GM12875 (cell line): ENCODE data around the gene MTERF4.
"Not testable (repeated sequence)": the region's sequence is repeated elsewhere in the genome, so short reads cannot be mapped to it uniquely, and the experiment has no call there.

ENCODE experiments used
- H3K4me3 ChIP-seq: one replicate; pipeline ENCODE4 v1.5.1; 2011; ENCODE audit warnings: low read depth, low read length, control low read depth
- TF ChIP-seq, protein P1 (sequence below): IDR thresholded peaks from 2 replicates; pipeline ENCODE4 v1.5.1; 2011; ENCODE audit warnings: low read depth, mild to moderate bottlenecking, control low read depth, inconsistent platforms, low read length, moderate library complexity, borderline replicate concordance; ENCODE audit not compliant: insufficient read depth

Gene MTERF4

DNA sequence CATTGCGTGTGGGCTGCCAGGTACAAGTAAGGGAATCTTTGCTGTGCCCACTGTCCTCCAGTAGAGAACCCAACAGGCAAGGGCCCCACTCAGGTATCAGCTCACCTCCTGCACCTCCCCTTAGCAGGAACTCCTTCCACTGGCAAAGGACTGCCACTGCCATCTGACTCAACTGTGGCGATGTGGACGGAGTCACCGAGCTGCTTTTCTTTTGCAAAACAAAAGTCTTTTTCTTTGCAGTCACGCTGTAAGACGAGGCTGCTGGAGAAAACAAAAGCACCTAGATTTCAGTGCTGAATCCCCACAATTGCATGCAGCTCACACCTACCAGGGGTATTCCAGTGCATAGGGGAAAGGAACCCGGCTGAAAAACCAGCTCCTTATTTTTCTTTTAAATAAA lies 7.9 kb downstream of the MTERF4 start:
- H3K4me3 ChIP-seq, result no peak overlapping the region
- TF ChIP-seq, protein P1, sequence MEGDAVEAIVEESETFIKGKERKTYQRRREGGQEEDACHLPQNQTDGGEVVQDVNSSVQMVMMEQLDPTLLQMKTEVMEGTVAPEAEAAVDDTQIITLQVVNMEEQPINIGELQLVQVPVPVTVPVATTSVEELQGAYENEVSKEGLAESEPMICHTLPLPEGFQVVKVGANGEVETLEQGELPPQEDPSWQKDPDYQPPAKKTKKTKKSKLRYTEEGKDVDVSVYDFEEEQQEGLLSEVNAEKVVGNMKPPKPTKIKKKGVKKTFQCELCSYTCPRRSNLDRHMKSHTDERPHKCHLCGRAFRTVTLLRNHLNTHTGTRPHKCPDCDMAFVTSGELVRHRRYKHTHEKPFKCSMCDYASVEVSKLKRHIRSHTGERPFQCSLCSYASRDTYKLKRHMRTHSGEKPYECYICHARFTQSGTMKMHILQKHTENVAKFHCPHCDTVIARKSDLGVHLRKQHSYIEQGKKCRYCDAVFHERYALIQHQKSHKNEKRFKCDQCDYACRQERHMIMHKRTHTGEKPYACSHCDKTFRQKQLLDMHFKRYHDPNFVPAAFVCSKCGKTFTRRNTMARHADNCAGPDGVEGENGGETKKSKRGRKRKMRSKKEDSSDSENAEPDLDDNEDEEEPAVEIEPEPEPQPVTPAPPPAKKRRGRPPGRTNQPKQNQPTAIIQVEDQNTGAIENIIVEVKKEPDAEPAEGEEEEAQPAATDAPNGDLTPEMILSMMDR, result no peak

DNA sequence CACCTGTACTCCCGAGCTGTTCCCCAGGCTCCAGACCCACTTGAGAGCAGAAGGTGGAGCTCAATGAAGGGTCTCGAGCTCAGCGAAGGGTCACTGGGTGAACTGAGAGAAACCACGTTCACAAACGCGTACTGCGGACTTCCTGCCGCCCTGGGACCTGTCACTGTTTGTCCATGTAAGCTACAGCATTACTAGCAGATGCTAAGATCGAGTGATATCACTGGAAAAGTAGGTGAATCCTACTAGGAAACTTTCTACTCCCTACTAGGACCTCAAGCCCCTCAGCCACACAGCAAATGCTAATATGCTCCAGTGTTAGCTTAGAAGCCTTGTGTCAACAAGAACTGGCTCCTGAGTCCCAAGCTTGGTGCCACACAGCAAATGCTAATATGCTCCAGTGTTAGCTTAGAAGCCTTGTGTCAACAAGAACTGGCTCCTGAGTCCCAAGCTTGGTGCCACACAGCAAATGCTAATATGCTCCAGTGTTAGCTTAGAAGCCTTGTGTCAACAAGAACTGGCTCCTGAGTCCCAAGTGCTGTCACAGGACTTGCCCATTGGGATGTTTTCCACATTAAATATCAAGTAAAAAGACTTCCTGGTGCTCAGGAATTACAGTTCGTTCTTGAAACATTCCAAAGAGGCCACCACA lies 8.8 kb downstream of the MTERF4 start:
- H3K4me3 ChIP-seq, result not testable (repeated sequence)

DNA sequence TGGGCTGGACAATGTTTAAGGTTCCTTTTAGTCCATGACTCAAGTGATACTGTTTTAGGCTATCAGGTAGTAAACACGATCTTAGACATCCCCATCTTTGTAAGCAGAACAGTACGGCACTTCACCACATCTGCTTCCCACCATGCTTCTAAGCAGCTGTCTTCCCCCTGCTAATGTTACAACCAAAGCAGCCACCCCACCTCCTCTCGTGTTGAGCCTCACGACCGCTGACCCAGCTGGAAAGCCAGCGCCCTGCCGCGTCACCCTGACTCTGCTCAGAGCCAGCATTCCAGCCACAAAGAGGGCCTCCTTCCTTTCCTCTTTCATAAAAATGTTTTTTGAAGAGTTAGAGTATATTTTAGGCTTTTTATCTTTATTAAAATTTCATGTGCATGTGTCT lies 9.4 kb downstream of the MTERF4 start:
- TF ChIP-seq, protein P1, result no peak
- no peak overlapping the region for H3K4me3 ChIP-seq

DNA sequence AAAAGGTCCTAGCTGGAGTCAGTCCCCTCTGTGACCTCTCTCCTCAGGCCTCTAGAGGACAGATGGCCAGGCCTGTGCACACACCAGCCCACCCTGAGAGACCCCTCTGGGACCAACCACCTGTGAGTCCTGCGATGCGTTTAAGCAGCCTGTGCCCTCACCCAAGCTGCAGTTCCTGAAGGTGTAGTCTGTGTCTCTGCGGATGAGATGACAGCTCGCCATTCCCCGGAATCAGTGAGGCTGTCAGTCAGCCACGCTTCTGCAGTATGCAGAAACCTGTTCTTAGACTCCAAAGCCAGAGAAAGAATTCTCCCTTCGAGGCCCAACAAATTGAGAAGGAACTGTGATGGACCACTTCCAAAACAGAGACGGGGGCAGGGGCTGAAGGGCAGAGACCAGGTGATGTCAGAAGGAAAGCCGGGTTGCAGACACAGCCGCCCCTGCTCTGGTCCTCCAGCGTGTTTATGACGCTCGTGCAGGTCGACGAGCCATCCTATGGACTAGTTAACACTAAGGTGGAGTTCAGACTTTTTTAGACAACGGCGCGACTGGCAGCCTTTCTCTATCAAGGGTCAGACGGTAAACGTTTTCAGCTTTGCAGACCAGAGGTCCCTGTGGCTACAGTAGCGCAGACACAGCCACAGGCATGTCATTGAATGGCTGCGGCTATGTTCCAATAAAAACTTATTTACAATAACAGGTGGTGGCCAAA lies 10.2 kb downstream of the MTERF4 start:
- H3K4me3 ChIP-seq, result no peak overlapping the region
- TF ChIP-seq, protein P1, result no peak

DNA sequence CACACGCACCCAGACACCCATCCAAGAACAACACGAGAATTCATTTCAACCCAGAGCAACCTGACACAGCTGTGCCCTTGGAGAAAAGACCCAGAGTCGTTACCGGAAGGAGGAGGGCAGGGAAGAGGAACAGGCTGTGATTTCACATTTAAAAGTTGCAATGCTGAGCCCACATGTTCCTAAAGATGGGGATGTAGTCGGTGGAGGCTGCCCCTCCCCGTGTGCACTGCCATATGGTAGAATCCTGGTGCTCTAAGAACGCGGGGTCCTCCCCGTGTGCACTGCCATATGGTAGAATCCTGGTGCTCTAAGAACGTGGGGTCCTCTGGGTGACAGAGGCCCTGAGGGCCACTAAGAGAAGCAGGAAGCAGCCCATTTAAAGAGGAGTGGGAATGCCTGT lies 10.9 kb downstream of the MTERF4 start:
- no peak overlapping the region for H3K4me3 ChIP-seq
- TF ChIP-seq, protein P1, result no peak

DNA sequence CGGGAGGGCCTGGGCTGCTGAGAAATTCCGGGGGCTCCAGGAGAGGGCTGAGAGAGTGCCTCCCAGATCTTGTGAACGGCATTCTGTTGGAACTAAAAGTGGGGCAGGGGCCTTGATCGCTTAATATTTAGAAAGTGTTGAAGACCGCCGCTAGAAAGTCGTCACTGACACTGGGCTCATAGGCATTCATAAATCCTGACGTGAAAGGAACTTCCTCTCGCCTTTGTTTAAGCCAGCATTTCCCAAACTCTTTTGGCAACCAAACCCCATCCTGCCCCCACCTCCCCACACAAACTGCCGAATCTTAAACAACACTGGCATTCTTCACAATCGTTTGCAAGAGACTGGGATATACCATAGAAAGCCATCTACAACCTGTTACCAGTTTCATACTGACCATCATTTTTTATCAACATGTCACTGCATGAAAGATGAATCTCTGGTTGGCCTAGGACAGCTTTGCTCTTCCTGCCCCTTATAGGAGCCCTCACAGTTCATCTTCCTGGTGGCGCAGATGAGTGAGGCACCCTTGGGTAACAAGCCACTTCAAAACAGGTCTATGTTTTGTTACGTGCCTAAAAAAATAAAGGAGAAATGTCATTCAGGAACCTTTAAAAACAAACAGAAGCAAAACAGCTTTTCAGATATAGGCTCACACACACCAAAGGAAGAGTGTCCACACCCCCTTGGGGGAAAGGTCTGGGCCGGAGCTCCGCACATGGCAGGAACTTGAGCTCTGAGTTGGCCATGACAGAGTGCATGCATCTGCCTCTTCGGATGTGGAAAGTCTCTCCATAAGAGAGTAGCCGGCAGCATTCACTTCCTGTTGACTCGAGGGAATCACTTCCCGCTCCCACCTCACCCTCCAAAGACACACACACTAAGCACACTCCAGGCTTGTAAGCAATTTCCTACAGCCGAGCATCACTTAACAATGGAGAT lies 13.0 kb downstream of the MTERF4 start:
- TF ChIP-seq, protein P1, result no peak
- no peak overlapping the region for H3K4me3 ChIP-seq

DNA sequence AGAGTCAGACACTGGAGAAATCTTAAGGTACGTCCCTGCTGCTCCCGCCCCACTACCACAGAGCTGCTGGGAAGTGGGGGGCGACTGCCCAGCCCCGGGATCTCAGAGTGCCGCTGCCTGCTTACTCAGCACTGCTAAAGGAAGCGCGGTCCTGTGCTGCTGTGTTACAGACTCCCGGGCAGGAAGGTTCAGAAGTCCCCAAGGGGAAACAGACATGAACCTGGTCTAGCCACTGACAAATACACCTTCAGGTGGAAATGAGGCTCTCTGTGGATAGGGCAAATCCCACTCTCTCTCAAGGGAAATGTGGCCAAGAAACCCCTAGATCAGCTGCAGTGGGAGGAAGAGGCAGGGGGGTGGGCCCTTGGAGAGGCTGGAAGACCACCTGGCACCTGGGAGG lies 13.7 kb downstream of the MTERF4 start:
- H3K4me3 ChIP-seq, result no peak overlapping the region
- TF ChIP-seq, protein P1, result no peak
